AG09309 (cell line): Measurements from ENCODE around the gene NTRK3.

Source experiments
- DNase-seq: peaks from one replicate; pipeline ENCODE4 v3.0.0-alpha.2; 2010; ENCODE audit warnings: low read depth
- H3K4me3 ChIP-seq: 2 replicates; pipeline ENCODE4 v1.5.1; 2011; ENCODE audit warnings: mild to moderate bottlenecking, low read depth, low read length, moderate library complexity; ENCODE audit not compliant: control insufficient read depth
- TF ChIP-seq, protein P1 (sequence below): IDR thresholded peaks from 2 replicates; pipeline ENCODE4 v1.5.1; 2011; ENCODE audit warnings: mild to moderate bottlenecking, low read depth, low read length, inconsistent platforms; ENCODE audit not compliant: insufficient read depth, control insufficient read depth; ENCODE audit errors: missing control alignments

Gene NTRK3

GRCh38 chr15:88233921-88234320, 22.6 kb downstream of the NTRK3 start:
- DNase-seq: no peak
- TF ChIP-seq, protein P1, sequence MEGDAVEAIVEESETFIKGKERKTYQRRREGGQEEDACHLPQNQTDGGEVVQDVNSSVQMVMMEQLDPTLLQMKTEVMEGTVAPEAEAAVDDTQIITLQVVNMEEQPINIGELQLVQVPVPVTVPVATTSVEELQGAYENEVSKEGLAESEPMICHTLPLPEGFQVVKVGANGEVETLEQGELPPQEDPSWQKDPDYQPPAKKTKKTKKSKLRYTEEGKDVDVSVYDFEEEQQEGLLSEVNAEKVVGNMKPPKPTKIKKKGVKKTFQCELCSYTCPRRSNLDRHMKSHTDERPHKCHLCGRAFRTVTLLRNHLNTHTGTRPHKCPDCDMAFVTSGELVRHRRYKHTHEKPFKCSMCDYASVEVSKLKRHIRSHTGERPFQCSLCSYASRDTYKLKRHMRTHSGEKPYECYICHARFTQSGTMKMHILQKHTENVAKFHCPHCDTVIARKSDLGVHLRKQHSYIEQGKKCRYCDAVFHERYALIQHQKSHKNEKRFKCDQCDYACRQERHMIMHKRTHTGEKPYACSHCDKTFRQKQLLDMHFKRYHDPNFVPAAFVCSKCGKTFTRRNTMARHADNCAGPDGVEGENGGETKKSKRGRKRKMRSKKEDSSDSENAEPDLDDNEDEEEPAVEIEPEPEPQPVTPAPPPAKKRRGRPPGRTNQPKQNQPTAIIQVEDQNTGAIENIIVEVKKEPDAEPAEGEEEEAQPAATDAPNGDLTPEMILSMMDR: no peak
- H3K4me3 ChIP-seq: no peak overlapping the region

DNA sequence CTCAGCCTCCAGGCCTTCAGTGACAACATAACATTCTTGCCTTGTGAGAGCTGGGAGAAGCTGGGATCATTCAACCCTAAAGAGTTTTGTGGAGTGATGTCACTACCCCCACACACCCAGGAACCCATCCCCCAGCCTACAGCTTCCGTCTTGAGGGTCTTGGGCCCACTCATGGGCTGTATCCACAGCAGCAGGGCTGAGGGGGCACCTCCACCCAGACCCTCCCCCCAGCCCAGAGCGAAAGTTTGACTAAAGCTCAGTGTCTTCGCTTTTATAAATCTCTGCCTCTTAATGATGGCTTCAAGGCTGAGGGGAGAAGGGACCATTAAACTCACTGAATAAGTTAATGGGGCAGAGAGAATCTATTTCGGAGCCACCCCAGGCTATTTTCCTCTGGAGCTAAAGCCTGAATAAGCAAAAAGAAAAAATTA, 23.8 kb downstream of the NTRK3 start:
- no peak for DNase-seq
- TF ChIP-seq, protein P1: no peak
- H3K4me3 ChIP-seq: no peak overlapping the region

GRCh38 chr15:88231909-88232644, 24.5 kb downstream of the NTRK3 start:
- TF ChIP-seq, protein P1: no peak
- no peak for DNase-seq
- H3K4me3 ChIP-seq: no peak overlapping the region

- no peak overlapping the region for H3K4me3 ChIP-seq
- TF ChIP-seq, protein P1: no peak
- no peak for DNase-seq
Measured at GRCh38 chr15:88230823-88231222, 25.7 kb downstream of the NTRK3 start.

DNA sequence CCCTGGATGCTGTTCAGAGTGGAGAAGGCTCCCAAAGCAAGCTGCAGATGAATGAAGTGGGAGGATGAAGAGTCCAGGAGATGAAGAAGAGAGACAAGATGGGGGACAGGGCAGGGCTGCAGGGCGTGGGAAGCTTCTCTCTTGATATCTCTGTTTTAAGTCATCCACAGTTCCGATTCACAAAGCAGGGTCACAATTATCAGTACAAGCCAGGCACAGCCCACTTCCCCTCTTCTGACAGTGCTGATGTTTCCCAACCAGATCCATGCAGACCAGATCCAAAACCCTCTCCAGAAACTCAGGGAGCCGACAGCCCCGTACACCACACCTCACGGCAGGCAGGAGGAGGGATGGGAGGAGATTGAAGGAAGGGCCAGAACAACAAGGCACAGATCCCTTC, 31.1 kb downstream of the NTRK3 start:
- no peak for DNase-seq
- TF ChIP-seq, protein P1: no peak
- H3K4me3 ChIP-seq: no peak overlapping the region

GRCh38 chr15:88223084-88223483, 33.5 kb downstream of the NTRK3 start:
- no peak overlapping the region for H3K4me3 ChIP-seq
- TF ChIP-seq, protein P1: no peak
- no peak for DNase-seq
